IMR-90 (cell line): ENCODE measurements around the gene SCG5. TPM values are rescaled to one million over a fixed set of nuclear protein-coding genes. Genes with fewer than 3 reads are reported as not detected.

Experiments used
- ATAC-seq: fragments of 200-7000 bp; cut with Tn5 transposase; 2 replicates; pipeline ENCODE4 v1.9.1; 2020; ENCODE audit warnings: low read depth, mild to moderate bottlenecking, moderate library complexity
- BruUV-seq: library from RNA; stranded (reverse); fragments of 400-500 nt; replicated peaks from 2 replicates; lab custom pipeline; 2021; lab: Mats Ljungman, UMichigan
- CTCF ChIA-PET: fragments of 300-600 bp; formaldehyde crosslinking; extraction: SDS; loops from one replicate; lab custom pipeline; 2021; ENCODE audit warnings: antibody characterized with exemption; lab: Yijun Ruan, JAX
- POLR2A ChIA-PET: fragments of 300-600 bp; sonication (Branson Sonifier 250); formaldehyde crosslinking; loops from one replicate; lab custom pipeline; 2022; ENCODE audit warnings: antibody characterized with exemption; ENCODE audit not compliant: unreplicated experiment; lab: Charles Lee
- DNase-seq: peaks from one replicate; pipeline ENCODE4 v3.0.0; 2013
- H2AFZ ChIP-seq: replicated peaks from 2 replicates; pipeline ENCODE3; 2013; ENCODE audit warnings: low read length, mild to moderate bottlenecking; ENCODE audit not compliant: poor library complexity
- H2AK5ac ChIP-seq: 2 replicates; pipeline ENCODE4 v1.6.1; 2013; ENCODE audit warnings: low read depth, low read length, inconsistent platforms
- H2AK9ac ChIP-seq: replicated peaks from 2 replicates; pipeline ENCODE3; 2013; ENCODE audit warnings: mild to moderate bottlenecking, low read depth, low read length, moderate library complexity; ENCODE audit not compliant: poor library complexity
- H2BK120ac ChIP-seq: 2 replicates; pipeline ENCODE4 v1.6.1; 2013; ENCODE audit warnings: low read depth, low read length, inconsistent platforms
- H2BK15ac ChIP-seq: 3 replicates; pipeline ENCODE4 v1.6.1; 2013; ENCODE audit warnings: low read depth, low read length, inconsistent platforms
- H2BK20ac ChIP-seq: 2 replicates; pipeline ENCODE4 v1.6.1; 2013; ENCODE audit warnings: low read depth, mild to moderate bottlenecking, inconsistent platforms, low read length, moderate library complexity
- H2BK5ac ChIP-seq: 2 replicates; pipeline ENCODE4 v1.6.1; 2013; ENCODE audit warnings: mild to moderate bottlenecking, low read depth, low read length, inconsistent platforms; ENCODE audit not compliant: poor library complexity, severe bottlenecking
- H3K14ac ChIP-seq: replicated peaks from 2 replicates; pipeline ENCODE4 v1.6.1; 2013; ENCODE audit warnings: low read depth, low read length, inconsistent platforms
- H3K18ac ChIP-seq: 2 replicates; pipeline ENCODE4 v1.6.1; 2013; ENCODE audit warnings: low read depth, low read length, control low read depth
- H3K23ac ChIP-seq: 2 replicates; pipeline ENCODE4 v1.6.1; 2013; ENCODE audit warnings: low read depth, low read length, inconsistent platforms
- H3K27ac ChIP-seq: 2 replicates; pipeline ENCODE4 v1.5.1; 2013; ENCODE audit warnings: mild to moderate bottlenecking, control low read depth, low read length; ENCODE audit not compliant: insufficient read depth
- H3K27me3 ChIP-seq: 2 replicates; pipeline ENCODE4 v1.6.1; 2013; ENCODE audit warnings: low read length; ENCODE audit not compliant: control insufficient read depth, insufficient read depth
- H3K36me3 ChIP-seq: 2 replicates; pipeline ENCODE4 v1.6.1; 2013; ENCODE audit warnings: low read length, mixed read lengths; ENCODE audit not compliant: control insufficient read depth, insufficient read depth
- H3K4ac ChIP-seq: 2 replicates; pipeline ENCODE4 v1.6.1; 2013; ENCODE audit warnings: low read depth, low read length, inconsistent platforms
- H3K4me1 ChIP-seq: 2 replicates; pipeline ENCODE4 v1.6.1; 2013; ENCODE audit warnings: low read length, mixed read lengths; ENCODE audit not compliant: control insufficient read depth, insufficient read depth
- H3K4me2 ChIP-seq: 2 replicates; pipeline ENCODE4 v1.6.1; 2013; ENCODE audit warnings: low read depth, mild to moderate bottlenecking, control low read depth, low read length, moderate library complexity
- H3K4me3 ChIP-seq: 2 replicates; pipeline ENCODE4 v1.5.1; 2013; ENCODE audit warnings: low read depth, mild to moderate bottlenecking, control low read depth, low read length, moderate library complexity; ENCODE audit not compliant: insufficient read depth
- H3K56ac ChIP-seq: 2 replicates; pipeline ENCODE4 v1.6.1; 2013; ENCODE audit warnings: low read length, inconsistent platforms; ENCODE audit not compliant: insufficient read depth; ENCODE audit errors: extremely low read depth
- H3K79me1 ChIP-seq, 2 experiments: 2 replicates each; pipeline ENCODE4 v1.6.1; 2013; ENCODE audit warnings: low read length in 2 of 2, inconsistent platforms in 1 of 2, low read depth in 1 of 2
- H3K9ac ChIP-seq: 2 replicates; pipeline ENCODE4 v1.6.1; 2013; ENCODE audit warnings: low read depth, low read length, control low read depth
- H3K9me1 ChIP-seq: 2 replicates; pipeline ENCODE4 v1.6.1; 2013; ENCODE audit warnings: low read length, inconsistent platforms; ENCODE audit not compliant: insufficient read depth
- H3K9me3 ChIP-seq: 2 replicates; pipeline ENCODE4 v1.6.1; 2013; ENCODE audit warnings: low read length; ENCODE audit not compliant: control insufficient read depth, insufficient read depth
- H4K20me1 ChIP-seq: 2 replicates; pipeline ENCODE4 v1.6.1; 2013; ENCODE audit warnings: low read length, inconsistent platforms; ENCODE audit not compliant: insufficient read depth
- H4K5ac ChIP-seq: 2 replicates; pipeline ENCODE4 v1.6.1; 2013; ENCODE audit warnings: mild to moderate bottlenecking, low read depth, low read length, control low read depth
- H4K8ac ChIP-seq, 2 experiments: 2 replicates each; pipeline ENCODE4 v1.6.1; 2013; ENCODE audit warnings: low read depth in 2 of 2, low read length in 2 of 2, control low read depth in 1 of 2, inconsistent platforms in 1 of 2
- H4K91ac ChIP-seq: 2 replicates; pipeline ENCODE4 v1.6.1; 2013; ENCODE audit warnings: low read depth, low read length, inconsistent platforms; ENCODE audit not compliant: insufficient read depth
- CHD1 ChIP-seq: IDR thresholded peaks from 2 replicates; pipeline ENCODE4 v1.6.1; 2012; ENCODE audit warnings: low read depth, low read length, improper control_type of control experiment
- MAZ ChIP-seq: IDR thresholded peaks from 2 replicates; pipeline ENCODE4 v1.6.1; 2012; ENCODE audit warnings: low read depth, mild to moderate bottlenecking, low read length, improper control_type of control experiment, moderate library complexity, borderline replicate concordance
- MXI1 ChIP-seq: IDR thresholded peaks from 2 replicates; pipeline ENCODE4 v1.6.1; 2012; ENCODE audit warnings: low read depth, mild to moderate bottlenecking, low read length, moderate library complexity, borderline replicate concordance
- NFE2L2 ChIP-seq: fragments of 150-350 bp; IDR thresholded peaks from 2 replicates; pipeline ENCODE4 v1.6.1; 2016; ENCODE audit warnings: low read depth, mild to moderate bottlenecking, low read length
- POLR2A ChIP-seq: IDR thresholded peaks from 2 replicates; pipeline ENCODE4 v1.6.1; 2012; ENCODE audit warnings: mild to moderate bottlenecking, low read depth, low read length
- RFX5 ChIP-seq: IDR thresholded peaks from 2 replicates; pipeline ENCODE4 v1.8.0; 2012; ENCODE audit warnings: low read depth, mild to moderate bottlenecking, low read length, moderate library complexity
- WGBS, 2 experiments: methylation state at CpG; one replicate each; pipeline versions ENCODE4 v1.1.5 to v1.1.7; 2013; ENCODE audit warnings: missing lambda C conversion rate in 2 of 2; ENCODE audit not compliant: insufficient read length in 1 of 2; ENCODE audit errors: extremely low coverage in 2 of 2; 5-methylcytosine and 5-hydroxymethylcytosine counted together
- dilution Hi-C: fragments of 300-500 bp; cut with HindIII; formaldehyde crosslinking; loops from one replicate; pipeline ENCODE4 v1.14.3; 2018; ENCODE audit warnings: low sequenced_read_pairs; ENCODE audit not compliant: unreplicated experiment
- in situ Hi-C: fragments of 300-500 bp; cut with MboI; formaldehyde crosslinking; loops from 3 replicates; pipeline ENCODE4 v1.14.3; 2019; ENCODE audit warnings: low sequenced_read_pairs, inconsistent platforms, mixed read lengths
- intact Hi-C: fragments of 100-400 bp; cut with micrococcal nuclease; formaldehyde crosslinking; loops from 2 replicates; pipeline ENCODE4 v1.10.0; 2022
- polyA plus RNA-seq, 3 experiments: library from polyadenylated mRNA; depleted of rRNA; stranded (reverse); fragments of >200 nt; gene quantifications; 2 replicates each; pipeline ENCODE4 v1.2.3, GENCODE V29; 2012; ENCODE audit warnings: low replicate concordance in 1 of 3
- total RNA-seq: library from RNA; depleted of rRNA; stranded (reverse); fragments of >200 nt; gene quantifications from 2 replicates; pipeline ENCODE4 v1.2.3, GENCODE V29; 2012

SCG5 gene
- total and polyA plus RNA-seq, 2 of the 4 experiments (the other 2 are of a cell fraction) = 7.9 to 16.8 TPM

DNA sequence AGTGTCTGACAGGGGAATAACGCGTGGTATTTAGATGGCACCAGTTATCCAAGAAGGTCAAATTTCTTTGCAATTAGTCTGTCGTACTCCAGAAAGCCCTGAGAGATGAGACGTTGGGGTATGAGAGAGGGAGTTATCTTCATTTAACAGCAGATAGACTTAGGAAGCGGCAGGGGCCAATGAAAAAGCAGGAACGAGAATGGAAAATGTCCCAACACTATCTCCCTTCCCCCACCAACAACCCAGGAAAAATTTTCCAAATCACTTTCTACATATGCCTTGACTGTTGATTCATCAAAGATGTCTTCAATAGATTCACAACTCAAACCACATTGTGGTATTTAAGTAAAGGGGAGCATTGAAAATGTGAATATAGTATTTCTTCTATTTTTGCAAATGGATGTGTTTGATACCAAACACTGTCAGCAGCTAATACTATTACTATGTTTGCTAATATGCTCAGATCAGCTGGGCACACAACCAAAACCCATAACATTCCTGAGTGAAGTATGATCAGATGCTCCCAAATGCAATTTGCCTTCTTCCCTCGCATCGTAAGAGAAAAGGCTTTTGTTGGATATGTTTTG lies 63.0 kb downstream of the SCG5 start:
- in situ Hi-C loops = no loop called here
- no peaks in the 10 kb centered on the region for H3K79me1 ChIP-seq
- POLR2A ChIA-PET = no interaction called here
- H4K5ac ChIP-seq = no peak overlapping the region; the same call in 1 of the 2 replicates
- peaks cover 3% of the 10 kb centered on the region; the same call in 1 of the 2 replicates for H3K27me3 ChIP-seq
- CTCF ChIA-PET = interaction anchor here (1.0 kb wide), 2 partner anchors 39 to 254 kb away, joined by 3 to 4 read pairs; no protein-coding TSS in a partner anchor
- peak overlapping the region; percentile 79; the same call in 1 of the 3 replicates for H2BK15ac ChIP-seq
- H3K36me3 ChIP-seq = no peaks in the 10 kb centered on the region
- peak overlapping the region; percentile 47; the same call in 1 of the 2 replicates for H2BK120ac ChIP-seq
- H3K9me3 ChIP-seq = no peaks in the 10 kb centered on the region
- no peaks in the 10 kb centered on the region for H4K20me1 ChIP-seq
- H3K9ac ChIP-seq = no peak overlapping the region
- no CpG with 5 or more reads among the region's 8 CpGs for WGBS, 2 experiments
- intact Hi-C loops = loop anchor here (2.0 kb wide), 1 partner anchor 20 kb away; no protein-coding TSS in a partner anchor
- H3K4me2 ChIP-seq = peak overlapping the region; percentile 57; the same call in 1 of the 2 replicates
- H3K14ac ChIP-seq = 0 out of 2 replicates have a peak overlapping the region, but pooled peaks have one; percentile 64
- no peak overlapping the region for H3K56ac ChIP-seq
- H3K23ac ChIP-seq = no peak overlapping the region
- no peak overlapping the region for H3K4me3 ChIP-seq
- ATAC-seq (peak; percentile 19), DNase-seq (peak; percentile 58)
- no peak overlapping the region for H2AFZ ChIP-seq
- H3K27ac ChIP-seq = peak overlapping the region; percentile 14; the same call in 1 of the 2 replicates
- H4K91ac ChIP-seq = no peak overlapping the region
- no TSS peak for BruUV-seq
- dilution Hi-C loops = no loop called here
- TF ChIP-seq RFX5 (no peak), MAZ (no peak), CHD1 (no peak), MXI1 (no peak), POLR2A (no peak), NFE2L2 (no peak)
- peak overlapping the region; percentile 22; the same call in 1 of the 2 replicates for H3K4ac ChIP-seq
- peaks cover 11% of the 10 kb centered on the region; the same call in 1 of the 2 replicates for H3K9me1 ChIP-seq
- no peak overlapping the region for H2AK9ac ChIP-seq
- peaks cover 27% of the 10 kb centered on the region for H3K4me1 ChIP-seq
- H4K8ac ChIP-seq = peak overlapping the region in 1 of 2 experiments; percentile 17; a peak in 1 of 4 replicates
- H2AK5ac ChIP-seq = peak overlapping the region; percentile 43; the same call in 1 of the 2 replicates
- peak overlapping the region; percentile 70 for H2BK5ac ChIP-seq
- peak overlapping the region; percentile 73; the same call in 1 of the 2 replicates for H3K18ac ChIP-seq
- H2BK20ac ChIP-seq = peak overlapping the region; percentile 29; the same call in 1 of the 2 replicates
